Stimulated activated naive CD4-positive, alpha-beta T cell (primary cell): ENCODE results near the gene GPR15.

Experiments used
- DNase-seq, 6 experiments: peaks; one replicate each; lab custom pipeline; 2025; lab: John Stamatoyannopoulos, UW

The GPR15 gene

DNA sequence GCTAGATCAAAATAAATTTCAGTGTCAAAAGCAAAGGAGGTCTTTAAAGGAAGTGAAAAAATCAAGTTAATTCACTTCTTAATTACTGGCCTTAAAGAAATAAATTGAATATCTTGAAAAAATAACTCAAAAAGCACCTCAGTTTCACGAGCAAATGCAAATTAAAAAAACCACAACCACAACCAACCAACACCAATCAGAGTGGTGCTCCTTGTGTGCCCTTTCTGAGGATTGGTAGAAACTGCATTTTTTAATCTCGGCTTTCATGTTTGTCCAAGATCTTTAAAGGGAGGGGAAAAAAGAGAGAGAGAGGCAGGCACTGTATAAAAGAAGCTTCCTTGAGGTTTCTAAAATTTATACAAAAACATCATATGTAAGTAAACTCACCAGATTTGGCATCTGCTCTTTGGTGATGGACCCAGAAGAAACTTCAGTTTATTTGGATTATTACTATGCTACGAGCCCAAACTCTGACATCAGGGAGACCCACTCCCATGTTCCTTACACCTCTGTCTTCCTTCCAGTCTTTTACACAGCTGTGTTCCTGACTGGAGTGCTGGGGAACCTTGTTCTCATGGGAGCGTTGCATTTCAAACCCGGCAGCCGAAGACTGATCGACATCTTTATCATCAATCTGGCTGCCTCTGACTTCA is at the start of gene GPR15:
Gene GPR15 (plus strand): TSS at position 357 of the 653 bp plus-strand sequence. CDS start 56 bp downstream, at position 413.
- no peak for DNase-seq

DNA sequence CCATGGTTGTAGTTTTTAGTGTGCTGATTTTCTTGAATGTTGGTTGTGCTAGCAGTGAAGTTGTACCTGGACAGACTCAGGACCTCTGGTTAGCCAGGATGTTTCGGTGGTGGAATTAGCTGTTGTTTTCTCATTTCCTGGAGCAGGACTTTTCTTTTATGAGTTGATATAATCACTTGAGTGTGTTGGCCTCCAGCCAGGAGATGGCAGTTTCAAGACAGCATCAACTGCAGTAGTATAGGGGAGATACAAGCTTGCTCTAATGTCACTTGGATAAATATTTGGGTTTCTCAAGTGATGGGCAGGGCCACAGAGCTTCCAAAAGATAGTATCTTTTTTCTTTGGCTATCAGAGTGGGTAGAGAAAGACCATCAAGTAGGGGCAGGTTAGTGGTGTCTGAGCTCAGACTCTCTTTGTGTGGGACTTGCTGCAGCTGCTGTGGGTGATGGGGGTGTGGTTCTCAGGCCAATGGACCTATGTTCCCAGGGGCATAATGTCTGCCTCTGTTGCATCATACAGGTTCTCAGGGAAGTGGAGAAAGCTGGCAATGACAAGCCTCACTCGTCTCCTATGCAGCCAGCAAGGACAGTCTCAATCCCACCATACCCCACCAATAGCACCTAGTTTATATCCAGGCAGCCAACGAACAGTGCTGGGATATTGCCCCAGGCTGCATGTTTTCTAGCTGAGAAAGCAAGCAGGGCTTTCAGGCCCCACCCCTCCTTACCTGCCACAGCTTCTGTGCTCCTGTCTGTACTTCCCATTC is 48.9 kb upstream of the GPR15 start:
- no peak for DNase-seq

DNA sequence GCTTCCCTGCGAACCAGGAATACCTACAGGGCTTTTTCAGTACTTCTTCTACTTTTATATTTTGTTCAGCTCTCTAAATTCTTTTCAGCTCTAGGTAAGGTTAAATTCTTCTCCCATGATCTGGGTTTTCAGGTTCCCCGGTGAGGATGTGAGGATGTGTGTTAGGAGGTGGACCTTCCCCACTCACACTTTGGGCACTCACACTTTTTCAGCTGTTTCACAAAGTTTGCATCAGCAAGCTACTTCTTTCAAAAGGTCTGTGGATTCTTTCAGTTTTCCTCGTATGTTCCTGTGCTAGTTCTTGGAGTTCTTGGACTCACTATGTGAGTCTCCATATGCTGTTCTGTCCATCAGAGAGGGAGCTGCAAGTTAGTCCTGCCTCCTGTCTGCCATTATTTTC is 48.2 kb upstream of the GPR15 start:
- DNase-seq, result no peak

DNA sequence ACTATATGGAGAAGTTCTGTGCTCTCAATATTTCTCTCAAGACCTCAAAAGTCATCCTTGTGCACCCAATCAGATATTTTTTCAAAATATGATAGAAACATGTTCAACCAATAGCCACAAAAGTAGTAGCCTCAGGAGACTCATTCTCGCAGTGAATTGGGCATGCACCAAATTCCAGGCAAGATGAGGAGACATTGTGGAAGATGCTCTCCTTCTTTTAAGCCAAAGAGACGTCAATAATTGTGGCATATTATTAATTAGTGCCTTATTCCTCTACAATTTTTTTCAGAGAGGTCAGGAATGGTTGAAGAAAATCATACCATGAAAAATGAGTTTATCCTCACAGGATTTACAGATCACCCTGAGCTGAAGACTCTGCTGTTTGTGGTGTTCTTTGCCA is 34.4 kb upstream of the GPR15 start, which contains the start of gene OR5K2:
Gene OR5K2 (plus strand): TSS at position 301 of the 400 bp plus-strand sequence. CDS start 0 bp downstream, at position 301.
- DNase-seq, result no peak

DNA sequence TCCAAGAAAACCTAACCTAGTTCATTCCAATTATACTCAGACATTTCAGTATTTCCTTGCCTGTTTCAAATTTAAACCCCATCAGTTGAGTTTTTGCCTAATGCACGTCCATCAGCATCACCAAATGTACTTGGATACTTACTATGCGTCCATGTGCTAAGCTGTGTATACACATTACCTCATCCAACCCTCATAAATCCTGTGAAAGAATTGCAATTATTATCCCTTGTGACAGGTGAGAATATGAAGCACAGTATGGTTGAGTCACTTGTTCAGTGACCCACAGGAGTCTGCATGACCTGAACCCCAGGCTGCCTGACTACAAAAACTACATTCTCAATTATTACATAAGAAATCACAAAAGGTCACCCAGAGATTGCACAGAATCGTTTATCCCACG is 31.8 kb upstream of the GPR15 start:
- no peak for DNase-seq

DNA sequence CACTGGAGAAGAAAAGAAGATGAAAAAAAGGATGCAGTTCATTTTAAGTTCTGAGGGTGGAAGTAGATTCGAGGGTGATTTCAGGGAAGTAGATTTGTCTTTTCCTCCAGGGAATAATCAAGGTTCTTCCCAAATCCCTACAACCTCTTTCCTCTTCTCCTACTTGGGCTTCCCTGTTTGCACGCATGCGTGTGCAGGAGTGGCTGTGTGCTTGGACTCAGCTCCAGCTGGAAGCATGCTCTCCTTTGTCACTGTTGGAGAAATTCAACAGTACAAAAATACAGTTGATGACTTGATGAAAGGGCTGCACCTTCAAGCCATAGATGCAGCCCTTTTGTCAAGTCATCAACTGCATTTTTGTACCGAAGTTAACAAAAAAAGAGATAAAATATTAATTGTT is 30.5 kb upstream of the GPR15 start:
- no peak for DNase-seq

DNA sequence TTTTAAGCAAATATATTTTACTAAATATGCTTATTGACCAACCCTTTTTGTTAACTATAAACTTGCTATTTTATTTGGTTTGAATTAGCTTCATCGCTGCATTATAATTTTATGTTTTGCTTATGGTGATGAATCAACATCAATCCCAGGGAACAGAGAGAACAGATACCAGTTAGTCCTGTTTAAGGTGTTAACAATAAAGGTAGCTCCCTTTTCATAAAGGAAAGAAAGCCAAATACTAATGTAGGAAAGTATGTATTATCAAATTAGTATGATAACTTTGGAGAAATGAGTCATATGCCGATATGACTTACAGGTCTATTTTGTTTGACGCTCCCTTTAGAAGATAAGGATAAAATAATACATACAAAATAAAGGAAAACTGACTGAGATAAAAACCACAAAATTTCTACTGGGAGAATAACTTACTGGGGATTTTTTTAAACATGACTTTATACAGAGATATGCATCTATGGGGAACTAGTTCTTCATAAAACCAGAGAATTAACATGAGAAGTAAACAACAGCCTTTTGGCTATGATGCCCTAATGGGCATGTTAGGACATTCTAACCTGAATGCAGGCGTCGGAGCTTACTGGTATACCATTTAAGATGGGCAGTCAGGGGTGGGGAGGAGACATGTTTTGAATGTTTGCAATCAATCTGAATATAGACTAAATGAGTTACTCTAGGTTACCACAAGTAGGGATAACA is 29.8 kb upstream of the GPR15 start:
- DNase-seq, result no peak

DNA sequence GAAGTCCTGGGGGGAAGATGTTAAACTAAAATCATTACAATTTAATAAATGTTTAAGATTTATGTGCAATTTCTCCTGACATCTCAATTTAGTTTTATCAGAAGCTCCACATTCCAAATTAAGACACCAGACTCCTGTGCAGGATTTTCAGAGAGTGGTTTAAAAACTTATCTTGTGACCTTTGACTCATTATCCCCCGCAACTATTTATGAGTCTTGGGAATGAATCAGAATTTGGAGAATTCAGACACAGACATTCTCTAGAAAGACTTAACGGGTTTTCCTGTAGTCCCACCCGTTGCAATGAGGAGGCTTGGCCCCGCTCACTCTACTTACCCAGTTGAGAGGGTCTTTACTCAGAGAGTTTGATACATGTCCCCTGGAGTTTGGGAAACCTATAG is 27.2 kb upstream of the GPR15 start:
- no peak for DNase-seq

DNA sequence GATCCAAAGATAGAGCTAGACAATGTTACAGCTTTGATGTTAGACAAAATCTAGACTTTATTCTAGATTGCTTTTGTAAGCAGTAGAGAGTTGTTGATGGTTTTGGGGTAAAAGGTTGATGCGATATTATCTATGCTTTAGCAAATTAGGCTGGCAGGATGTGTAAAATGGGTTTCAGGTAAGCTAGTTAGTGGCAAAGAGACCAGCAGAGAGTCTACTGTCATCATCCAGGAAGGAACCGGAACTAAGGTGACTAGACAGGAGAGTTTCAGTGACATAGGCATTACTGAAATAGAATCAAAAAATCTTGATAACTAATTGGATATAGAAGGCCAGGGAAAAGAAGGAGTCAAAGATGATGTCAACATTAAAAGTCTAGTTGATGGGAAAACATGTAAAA is 23.2 kb upstream of the GPR15 start:
- DNase-seq, result no peak

DNA sequence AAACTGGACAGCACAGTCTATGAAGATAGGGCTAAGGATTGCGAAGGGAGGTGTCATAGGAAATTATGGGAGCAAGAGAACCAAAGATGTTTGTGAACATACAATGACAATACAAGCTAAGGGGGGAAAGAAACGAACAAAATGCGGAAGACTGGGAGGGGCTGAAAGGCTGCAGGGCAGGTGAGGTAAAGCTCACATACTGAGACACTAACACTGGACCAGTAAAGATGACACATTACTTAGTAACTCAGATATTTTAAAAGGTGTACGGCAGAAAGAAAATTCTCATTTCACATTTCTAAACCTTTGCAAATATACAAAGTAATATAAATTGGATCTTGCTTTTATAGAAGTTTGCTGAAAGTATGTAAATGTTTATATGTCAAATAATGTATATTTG is 19.2 kb upstream of the GPR15 start:
- DNase-seq, result no peak

DNA sequence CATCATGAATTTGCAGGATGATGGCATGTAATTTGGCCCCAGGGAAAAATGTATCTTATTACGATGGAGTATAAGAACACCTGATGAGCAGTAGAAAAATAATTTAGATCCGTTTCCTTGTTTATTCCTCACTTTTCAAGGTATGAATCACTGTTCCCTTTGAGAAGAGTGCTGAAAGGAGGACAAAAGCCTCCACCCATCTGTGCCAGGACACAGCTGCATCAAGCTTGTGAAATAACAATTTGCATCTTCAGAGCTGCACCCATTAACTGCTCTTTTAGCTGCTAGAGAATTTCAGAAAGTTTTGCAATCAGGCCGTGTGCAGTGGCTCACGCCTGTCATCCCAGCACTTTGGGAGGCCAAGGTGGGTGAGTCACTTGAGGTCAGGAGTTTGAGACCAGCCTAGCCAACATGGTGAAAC is 18.7 kb upstream of the GPR15 start:
- no peak for DNase-seq

DNA sequence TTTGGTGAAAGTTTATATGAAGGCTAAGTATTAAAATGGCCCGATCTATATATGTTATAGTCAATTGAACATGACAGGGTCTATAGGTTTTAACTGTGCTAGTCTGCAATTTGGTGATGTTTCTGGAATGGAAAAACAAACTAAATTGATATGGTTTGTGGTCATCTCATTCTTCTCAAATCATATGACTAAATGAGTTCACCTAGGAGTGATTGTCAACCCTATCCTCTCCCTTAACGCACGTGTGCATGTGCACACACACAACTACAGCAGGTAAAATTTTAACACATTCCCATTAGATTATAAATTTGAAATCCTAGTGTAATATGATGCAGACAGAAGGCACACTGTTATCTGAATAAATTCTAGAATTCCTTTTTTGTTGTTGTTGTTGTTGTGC is 18.0 kb upstream of the GPR15 start:
- no peak for DNase-seq

DNA sequence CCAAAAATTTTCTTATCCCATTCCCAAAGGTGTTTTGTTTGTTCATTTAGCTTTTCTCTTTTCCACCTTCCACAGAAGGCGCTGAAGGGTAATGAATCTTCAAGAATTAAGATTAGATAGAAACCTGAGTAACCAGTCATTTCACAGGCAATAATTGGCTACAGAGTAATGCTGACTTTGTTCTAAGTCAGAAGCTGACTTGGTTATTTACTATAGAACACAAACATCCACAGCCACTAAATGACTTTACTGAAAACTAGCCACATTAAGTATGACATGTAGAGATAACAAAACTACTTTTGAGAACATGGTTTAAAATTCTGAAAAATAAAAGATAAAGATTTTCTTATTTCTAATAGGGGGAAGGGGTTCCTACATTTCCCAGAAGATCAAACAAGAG is 16.8 kb upstream of the GPR15 start:
- DNase-seq, result no peak

DNA sequence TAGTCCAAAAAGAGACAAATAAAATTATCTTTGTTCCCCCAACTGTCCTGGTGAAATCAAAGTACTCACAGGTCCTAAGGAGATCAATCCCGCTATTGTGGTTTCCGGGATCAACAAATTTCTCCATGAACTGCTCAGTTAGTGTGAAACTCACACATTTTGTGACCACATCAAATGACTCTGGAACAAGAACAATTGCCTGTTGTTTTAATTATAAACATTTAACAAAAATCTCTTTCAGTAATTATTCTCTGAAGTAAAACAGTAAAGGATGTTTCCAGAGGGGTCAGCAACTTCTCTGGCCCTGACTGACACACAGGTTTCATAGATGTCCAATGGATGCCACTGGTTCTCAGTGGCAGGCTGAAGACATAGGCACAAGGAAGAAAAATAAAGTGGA is 13.0 kb upstream of the GPR15 start:
- DNase-seq, result no peak

DNA sequence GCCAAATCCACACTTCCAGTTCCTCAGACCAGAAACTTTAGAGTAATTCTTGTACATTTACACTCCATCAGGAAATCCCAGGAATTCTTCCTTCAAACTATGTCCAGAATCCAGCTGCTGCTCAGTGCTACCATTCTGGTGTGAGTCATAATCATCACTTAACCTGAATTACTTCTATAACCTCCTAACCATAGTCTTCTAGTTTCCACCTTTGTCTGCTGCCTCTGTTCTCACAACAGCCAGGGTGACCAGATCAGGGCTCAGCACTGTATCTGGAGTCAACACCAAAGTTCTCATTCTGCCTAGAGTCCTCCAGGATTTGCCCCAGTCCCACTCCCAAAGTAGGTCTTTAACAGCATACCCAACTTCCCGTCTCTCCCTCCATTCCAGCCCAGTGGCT is 12.4 kb upstream of the GPR15 start:
- DNase-seq, result no peak

DNA sequence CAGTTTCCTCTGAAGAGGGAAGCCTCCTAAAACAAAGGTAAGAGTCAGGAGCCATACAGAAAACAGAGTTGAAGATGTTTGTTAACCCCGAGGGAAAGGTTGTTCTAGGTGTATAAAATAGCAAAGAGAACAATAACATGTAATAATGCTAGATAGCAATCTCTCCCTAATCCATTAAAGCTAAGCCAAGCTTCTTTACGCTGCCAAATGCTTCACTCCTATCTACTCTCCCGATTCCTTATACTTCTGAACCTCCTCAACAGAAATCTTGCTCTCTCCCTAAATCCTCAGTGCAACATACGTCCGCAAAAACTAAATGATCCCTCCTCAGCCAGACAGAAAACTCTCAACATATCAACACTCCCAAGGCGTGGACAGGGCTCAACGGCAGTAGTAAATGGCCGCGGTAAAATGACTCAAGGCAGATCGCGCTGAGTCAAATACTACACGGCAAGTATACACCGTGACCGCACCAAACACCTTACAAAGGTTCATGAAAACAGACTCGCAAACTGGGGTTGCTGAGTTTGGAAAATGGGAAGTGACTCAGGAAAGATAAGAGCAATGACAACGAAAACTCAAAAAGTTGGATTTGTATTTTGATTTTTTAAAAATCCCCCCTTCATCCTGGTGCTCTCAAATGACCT is 9.8 kb upstream of the GPR15 start:
- DNase-seq, result peak in 5 of 6 experiments; percentile 6 to 56 (median 10)

DNA sequence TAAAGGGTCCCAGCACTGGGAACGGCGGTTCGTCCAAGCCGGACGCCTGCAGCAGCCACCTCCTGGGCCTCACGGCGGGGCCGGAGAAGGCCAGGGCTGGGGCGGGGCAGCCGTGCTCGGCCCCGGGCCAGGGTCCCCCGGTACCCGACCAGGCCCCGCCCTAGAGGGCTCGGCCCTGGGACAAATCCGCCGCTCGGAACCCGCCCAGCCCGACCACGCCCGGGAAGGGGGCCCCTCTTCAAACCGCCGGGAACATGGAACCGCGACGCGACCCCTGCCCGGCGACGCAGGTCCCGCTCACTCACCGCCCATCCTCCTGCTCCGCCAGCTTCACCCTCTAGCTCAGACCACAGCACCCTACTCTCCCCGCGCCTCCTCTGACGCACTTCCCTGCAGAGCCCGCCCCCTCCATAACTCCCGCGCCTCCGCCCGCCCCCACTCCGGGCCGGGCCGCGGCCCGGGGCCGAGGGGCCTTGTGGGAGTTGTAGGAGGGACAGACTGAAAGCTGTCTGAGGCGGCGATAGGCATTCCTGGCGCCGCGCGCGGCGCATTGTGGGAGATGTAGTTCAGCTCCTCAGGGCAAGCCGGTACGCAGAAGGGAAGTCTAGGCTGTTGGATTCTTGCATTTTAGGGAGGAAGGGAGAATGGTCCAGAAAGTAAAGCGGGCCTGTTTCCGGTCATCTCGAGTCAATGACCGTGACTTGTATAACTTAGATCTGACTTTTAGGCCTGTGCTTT is 9.1 kb upstream of the GPR15 start, which contains the start of gene CLDND1:
Gene CLDND1 (minus strand): TSS at position 359 of the 738 bp plus-strand sequence. CDS start 1,478 bp downstream, outside the sequence.
- peak; percentile 88 to 94 (median 93) for DNase-seq

DNA sequence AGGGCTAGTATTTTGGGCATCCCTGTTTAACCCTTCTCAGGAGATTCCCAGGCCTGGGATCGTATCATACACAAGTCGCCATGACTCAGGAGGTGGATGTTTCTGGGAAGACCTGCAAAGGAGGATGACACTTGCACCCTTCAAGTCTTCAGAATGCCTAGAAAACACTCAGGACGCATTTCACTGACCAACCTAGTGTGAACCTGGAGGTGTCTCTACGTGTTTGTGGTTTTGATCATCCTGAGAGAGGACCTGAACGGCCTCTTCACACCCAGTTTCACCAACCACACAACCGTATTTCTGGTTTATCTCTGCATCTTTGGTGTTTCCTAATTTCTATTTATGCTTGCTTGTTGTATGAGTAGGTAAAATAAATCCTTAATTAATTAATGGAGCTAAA is 6.3 kb upstream of the GPR15 start:
- no peak for DNase-seq

DNA sequence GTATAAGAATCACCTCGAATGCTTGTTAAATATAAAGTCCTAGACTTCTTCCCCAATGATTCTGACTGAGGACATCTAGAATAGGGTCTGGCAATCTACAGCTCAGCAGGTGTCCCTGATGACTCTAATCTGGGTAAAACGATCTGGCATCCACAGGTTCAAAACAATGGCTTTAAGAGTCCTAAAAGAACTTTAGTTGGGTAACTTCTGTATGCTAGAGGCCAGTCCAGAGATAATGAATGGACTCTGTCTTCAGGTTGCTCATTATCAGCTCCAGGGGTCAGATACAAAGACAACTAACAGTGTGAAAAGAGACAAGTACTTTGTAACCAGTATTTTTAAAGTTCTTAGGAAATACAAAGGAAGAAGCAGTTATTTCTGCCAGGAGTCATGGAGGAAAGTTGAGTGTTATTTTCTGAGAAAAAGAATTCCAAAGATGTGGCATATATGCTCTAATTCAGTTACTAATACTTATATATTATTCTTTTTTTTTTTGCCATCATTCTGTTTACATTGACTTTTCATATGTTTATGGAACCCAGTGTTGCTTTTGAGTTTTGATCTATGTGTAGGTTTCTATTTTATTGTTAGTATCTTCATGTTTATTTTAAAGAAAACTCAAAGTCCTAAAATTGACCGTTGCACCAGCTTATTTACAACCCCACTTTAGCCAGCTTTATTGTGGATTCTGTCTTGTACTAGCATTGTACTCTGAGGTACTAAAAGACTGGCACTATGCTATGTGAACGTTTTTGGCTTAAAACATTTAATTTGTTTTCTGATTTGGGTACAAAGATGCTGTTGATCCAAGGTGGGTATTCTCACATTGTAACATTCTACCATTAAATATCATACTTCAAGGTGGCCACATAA is 3.1 kb upstream of the GPR15 start:
- DNase-seq, result no peak

DNA sequence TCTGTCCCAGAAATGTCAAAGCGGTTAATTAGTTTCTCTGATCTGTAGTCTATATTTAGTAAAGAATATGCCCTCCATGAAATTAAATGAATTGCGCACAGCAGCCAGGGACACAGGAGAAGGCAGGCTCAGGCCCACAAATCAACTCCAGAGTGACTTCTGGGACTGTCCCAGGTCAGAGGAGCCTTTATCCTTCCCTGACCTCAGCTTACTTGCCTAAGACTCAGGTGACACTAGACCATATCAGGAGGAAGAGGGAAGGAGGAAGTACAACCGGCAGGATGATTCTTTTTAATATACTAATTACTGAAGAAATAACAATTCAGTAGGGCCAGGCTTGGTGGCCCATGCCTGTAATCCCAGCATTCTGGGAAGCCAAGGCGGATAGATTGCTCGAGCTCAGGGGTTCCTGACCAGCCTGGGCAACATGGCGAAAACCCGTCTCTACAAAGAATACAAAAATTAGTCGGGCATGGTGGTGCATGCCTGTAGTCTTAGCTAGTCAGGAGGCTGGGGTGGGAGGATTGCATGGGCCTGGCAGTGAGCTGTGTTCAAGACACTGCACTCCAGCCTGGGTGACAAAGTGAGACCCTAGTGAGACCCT is 1.8 kb upstream of the GPR15 start:
- no peak for DNase-seq
